KG1 (cell line): ENCODE measurements around the gene ACOD1.

Source experiments
- DNase-seq: peaks from one replicate; lab custom pipeline; 2025; lab: John Stamatoyannopoulos, UW

The ACOD1 gene

GRCh38 chr13:76991796-76992547 lies 43.7 kb downstream of the ACOD1 start, which contains the start of gene CLN5:
Gene CLN5 (plus strand): TSS chr13:76992081. CDS start chr13:76992099, 18 bp downstream.
- DNase-seq, result peak; percentile 46

GRCh38 chr13:76992548-76993001 lies 44.3 kb downstream of the ACOD1 start:
- no peak for DNase-seq

GRCh38 chr13:76993021-76993420 lies 44.7 kb downstream of the ACOD1 start:
- no peak for DNase-seq

- DNase-seq, result no peak
Measured at GRCh38 chr13:76993473-76993872, 45.2 kb downstream of the ACOD1 start.

GRCh38 chr13:76994281-76994680 lies 46.0 kb downstream of the ACOD1 start:
- no peak for DNase-seq

- DNase-seq, result no peak
Measured at GRCh38 chr13:77000475-77000874, 52.2 kb downstream of the ACOD1 start.

- DNase-seq, result no peak
Measured at GRCh38 chr13:77001540-77001939, 53.2 kb downstream of the ACOD1 start.

GRCh38 chr13:77001963-77002587 lies 53.8 kb downstream of the ACOD1 start:
- no peak for DNase-seq

GRCh38 chr13:77002590-77003190 lies 54.4 kb downstream of the ACOD1 start:
- DNase-seq, result no peak
